Stimulated activated CD4-positive, alpha-beta T cell treated with anti-CD3 and anti-CD28 coated beads, TNF-alpha, amount 100 ng/mL, for 24 hours (primary cell): Measurements from ENCODE around the gene TSHZ2.

Experiments
- DNase-seq, 3 experiments: peaks; one replicate each; pipeline ENCODE4 v3.0.0-alpha.2; 2020; ENCODE audit warnings: low read depth in 3 of 3

Gene TSHZ2

GRCh38 chr20:53279735-53280134, 307.6 kb downstream of the TSHZ2 start:
- no peak for DNase-seq

GRCh38 chr20:53281557-53282117, 309.5 kb downstream of the TSHZ2 start:
- no peak for DNase-seq

GRCh38 chr20:53282217-53282955, 310.2 kb downstream of the TSHZ2 start:
- DNase-seq = no peak

GRCh38 chr20:53283011-53283410, 310.9 kb downstream of the TSHZ2 start:
- DNase-seq = no peak

GRCh38 chr20:53283597-53283996, 311.4 kb downstream of the TSHZ2 start:
- DNase-seq = no peak

- no peak for DNase-seq
Measured at GRCh38 chr20:53284256-53284655, 312.1 kb downstream of the TSHZ2 start.

- no peak for DNase-seq
Measured at GRCh38 chr20:53284696-53285095, 312.5 kb downstream of the TSHZ2 start.

GRCh38 chr20:53287357-53288042, 315.3 kb downstream of the TSHZ2 start:
- no peak for DNase-seq

- no peak for DNase-seq
Measured at GRCh38 chr20:53291548-53291947, 319.4 kb downstream of the TSHZ2 start.

GRCh38 chr20:53292347-53292746, 320.2 kb downstream of the TSHZ2 start:
- DNase-seq = no peak

GRCh38 chr20:53294804-53295203, 322.6 kb downstream of the TSHZ2 start:
- no peak for DNase-seq

GRCh38 chr20:53296025-53296424, 323.9 kb downstream of the TSHZ2 start:
- DNase-seq = no peak

GRCh38 chr20:53296451-53297153, 324.4 kb downstream of the TSHZ2 start:
- DNase-seq = no peak

GRCh38 chr20:53297154-53297529, 325.0 kb downstream of the TSHZ2 start:
- DNase-seq = no peak

GRCh38 chr20:53298260-53298659, 326.1 kb downstream of the TSHZ2 start:
- no peak for DNase-seq

- DNase-seq = no peak
Measured at GRCh38 chr20:53298911-53299310, 326.8 kb downstream of the TSHZ2 start.

GRCh38 chr20:53299831-53300230, 327.7 kb downstream of the TSHZ2 start:
- no peak for DNase-seq

GRCh38 chr20:53301869-53302268, 329.7 kb downstream of the TSHZ2 start:
- DNase-seq = no peak

GRCh38 chr20:53302695-53303412, 330.7 kb downstream of the TSHZ2 start:
- DNase-seq = no peak

- DNase-seq = no peak
Measured at GRCh38 chr20:53303413-53303760, 331.2 kb downstream of the TSHZ2 start.

- DNase-seq = no peak
Measured at GRCh38 chr20:53304146-53304545, 332.0 kb downstream of the TSHZ2 start.
